CD14-positive monocyte (primary cell): Measurements from ENCODE around the gene LRRK2. TPM values are rescaled to one million over a fixed set of nuclear protein-coding genes. Genes with fewer than 3 reads are reported as not detected.

Experiments used
- DNase-seq, 3 donors: peaks; one replicate each; pipeline ENCODE4 v3.0.0-alpha.2; 2011 to 2022
- H2AFZ ChIP-seq: 2 replicates; pipeline ENCODE4 v1.6.0; 2012; ENCODE audit warnings: mild to moderate bottlenecking, low read depth, low read length, inconsistent platforms; ENCODE audit not compliant: insufficient read depth, poor library complexity, severe bottlenecking
- H3K27ac ChIP-seq, 2 donors: 1 replicate in 1 of 2; 2 replicates in 1 of 2; pipeline ENCODE4 v1.5.1; 2012 to 2013; ENCODE audit warnings: low read length in 2 of 2, control low read depth in 1 of 2, inconsistent platforms in 1 of 2, low read depth in 1 of 2, mild to moderate bottlenecking in 1 of 2
- H3K27me3 ChIP-seq, 2 donors: one replicate each; pipeline versions ENCODE4 v1.6.0 to v1.6.1; 2011 to 2013; ENCODE audit warnings: low read length in 2 of 2; ENCODE audit not compliant: control insufficient read depth in 2 of 2, insufficient read depth in 2 of 2
- H3K36me3 ChIP-seq, 2 donors: replicated peaks in 1 of 2; 1 replicate in 1 of 2; 2 replicates in 1 of 2; pipeline versions ENCODE4 v1.5.1 to v1.6.1; 2012 to 2013; ENCODE audit warnings: low read length in 2 of 2, control low read depth in 1 of 2, inconsistent platforms in 1 of 2, mild to moderate bottlenecking in 1 of 2; ENCODE audit not compliant: insufficient read depth in 2 of 2, control insufficient read depth in 1 of 2
- H3K4me1 ChIP-seq, 2 donors: 1 replicate in 1 of 2; 2 replicates in 1 of 2; pipeline versions ENCODE4 v1.5.1 to v1.6.1; 2012 to 2013; ENCODE audit warnings: low read length in 2 of 2, control low read depth in 1 of 2, inconsistent platforms in 1 of 2, mild to moderate bottlenecking in 1 of 2, moderate library complexity in 1 of 2; ENCODE audit not compliant: insufficient read depth in 2 of 2, control insufficient read depth in 1 of 2
- H3K4me2 ChIP-seq: replicated peaks from 2 replicates; pipeline ENCODE3; 2012; ENCODE audit warnings: low read length, moderate library complexity, mild to moderate bottlenecking; ENCODE audit not compliant: poor library complexity, severe bottlenecking; ENCODE audit errors: extremely low read depth
- H3K4me3 ChIP-seq, 3 experiments: fragments of 200-600 bp in 1 of 3; sonication (generic) in 1 of 3; replicated peaks in 1 of 3; 1 replicate in 2 of 3; 2 replicates in 1 of 3; pipeline ENCODE4 v1.5.1; 2011 to 2013; ENCODE audit warnings: low read length in 3 of 3, mild to moderate bottlenecking in 3 of 3, control low read depth in 2 of 3, low read depth in 2 of 3, inconsistent platforms in 1 of 3, moderate library complexity in 1 of 3
- H3K79me2 ChIP-seq: 2 replicates; pipeline ENCODE4 v1.6.0; 2012; ENCODE audit warnings: mild to moderate bottlenecking, control low read depth, inconsistent platforms, low read length, moderate library complexity; ENCODE audit not compliant: insufficient read depth
- H3K9ac ChIP-seq: 2 replicates; pipeline ENCODE4 v1.6.0; 2017; ENCODE audit warnings: low read length, mild to moderate bottlenecking; ENCODE audit not compliant: insufficient read depth, poor library complexity, severe bottlenecking
- H3K9me3 ChIP-seq, 2 donors: replicated peaks in 1 of 2; 1 replicate in 1 of 2; 2 replicates in 1 of 2; pipeline versions ENCODE4 v1.5.1 to v1.6.1; 2012 to 2013; ENCODE audit warnings: low read length in 2 of 2, control low read depth in 1 of 2; ENCODE audit not compliant: control insufficient read depth in 1 of 2, insufficient read depth in 1 of 2
- H4K20me1 ChIP-seq: 2 replicates; pipeline ENCODE4 v1.6.0; 2012; ENCODE audit warnings: mild to moderate bottlenecking, low read length, control low read depth, moderate library complexity; ENCODE audit not compliant: insufficient read depth
- H3K27ac Mint-ChIP-seq, 7 donors: one replicate each; pipeline ENCODE4 v1.8.0; 2020; ENCODE audit warnings: mild to moderate bottlenecking in 7 of 7, mixed read lengths in 7 of 7, moderate library complexity in 6 of 7, inconsistent platforms in 2 of 7
- H3K27me3 Mint-ChIP-seq, 3 donors: one replicate each; pipeline ENCODE4 v1.8.0; 2021 to 2022; ENCODE audit warnings: low read depth in 3 of 3, mild to moderate bottlenecking in 3 of 3, mixed read lengths in 3 of 3, moderate library complexity in 3 of 3, inconsistent platforms in 1 of 3
- H3K36me3 Mint-ChIP-seq, 2 donors: one replicate each; pipeline ENCODE4 v1.8.0; 2020; ENCODE audit warnings: mixed read lengths in 2 of 2, inconsistent platforms in 1 of 2, mild to moderate bottlenecking in 1 of 2
- H3K4me1 Mint-ChIP-seq: one replicate; pipeline ENCODE4 v1.8.0; 2020; ENCODE audit warnings: mild to moderate bottlenecking, mixed read lengths
- H3K4me3 Mint-ChIP-seq, 2 donors: one replicate each; pipeline ENCODE4 v1.8.0; 2020; ENCODE audit warnings: mild to moderate bottlenecking in 2 of 2, mixed read lengths in 2 of 2, moderate library complexity in 1 of 2
- H3K9me3 Mint-ChIP-seq, 7 donors: one replicate each; pipeline ENCODE4 v1.8.0; 2020 to 2022; ENCODE audit warnings: mixed read lengths in 7 of 7, mild to moderate bottlenecking in 6 of 7, moderate library complexity in 6 of 7, inconsistent platforms in 2 of 7
- CTCF ChIP-seq: fragments of 200-600 bp; IDR thresholded peaks from one replicate; pipeline ENCODE4 v1.8.0; 2022; ENCODE audit warnings: antibody characterized with exemption, mild to moderate bottlenecking
- WGBS: methylation state at CpG from one replicate; pipeline ENCODE4 v1.1.5; 2013; ENCODE audit warnings: missing lambda C conversion rate; ENCODE audit not compliant: insufficient coverage; 5-methylcytosine and 5-hydroxymethylcytosine counted together
- intact Hi-C, 2 donors: fragments of 100-400 bp; cut with micrococcal nuclease; formaldehyde crosslinking; loops; one replicate each; pipeline versions ENCODE4 v1.15.0 to v1.15.1; 2023
- polyA plus RNA-seq, 3 donors: library from polyadenylated mRNA; depleted of rRNA in 1 of 3; unstranded in 2 of 3; stranded (reverse) in 1 of 3; fragments of 300-500 nt in 2 of 3; fragments of >200 nt in 1 of 3; fragmentation: Illumina TruSeq in 2 of 3; gene quantifications; 1 replicate in 2 of 3; 2 replicates in 1 of 3; pipeline ENCODE4 v1.2.3, GENCODE V29; 2012 to 2021

LRRK2 gene
- polyA plus RNA-seq, 3 donors: 47.7 to 67.2 (median 47.9) TPM

DNA sequence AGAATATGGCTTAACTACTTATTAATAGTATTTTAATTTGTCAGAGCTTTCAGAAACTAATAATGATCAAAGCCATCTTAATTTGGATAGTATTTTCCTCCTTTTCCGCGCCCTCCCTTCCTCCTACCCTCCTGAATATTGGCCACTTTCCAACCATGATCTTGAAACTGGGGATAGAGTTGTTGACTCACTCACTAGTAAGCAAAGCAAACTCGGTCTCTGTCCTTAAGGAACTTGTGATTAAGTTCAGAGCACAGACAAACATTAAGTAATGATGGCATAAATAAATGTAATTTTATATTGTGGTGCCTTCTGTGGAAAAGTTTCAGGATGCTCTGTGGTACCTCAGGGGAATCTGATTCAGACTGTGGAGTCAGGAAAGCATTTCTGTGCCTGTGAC is 75.7 kb downstream of the LRRK2 start:
- peaks cover 92 to 95% of the 10 kb centered on the region in 2 donors for H3K36me3 ChIP-seq
- Mint-ChIP-seq H3K4me3 (no peak overlapping the region), H3K4me1 (peaks cover 4% of the 10 kb centered on the region), H3K36me3 (peaks cover 65 to 84% of the 10 kb centered on the region in 2 donors), H3K27me3 (no peaks in the 10 kb centered on the region), H3K9me3 (no peaks in the 10 kb centered on the region), H3K27ac (no peak overlapping the region)
- H3K4me1 ChIP-seq: no peaks in the 10 kb centered on the region
- no peak overlapping the region for H3K4me3 ChIP-seq
- peaks cover 3% of the 10 kb centered on the region for H3K79me2 ChIP-seq
- no peak overlapping the region for H2AFZ ChIP-seq
- DNase-seq: no peak
- intact Hi-C loops: no loop called here
- H3K4me2 ChIP-seq: no peak overlapping the region
- H3K27ac ChIP-seq: no peak overlapping the region
- H4K20me1 ChIP-seq: peaks cover 97% of the 10 kb centered on the region
- no peaks in the 10 kb centered on the region for H3K9me3 ChIP-seq
- WGBS: no CpG with 5 or more reads among the region's 3 CpGs
- H3K27me3 ChIP-seq: no peaks in the 10 kb centered on the region
- no peak for TF ChIP-seq CTCF
- H3K9ac ChIP-seq: no peak overlapping the region

GRCh38 chr12:40309001-40309400 is 84.2 kb downstream of the LRRK2 start:
- no peak overlapping the region for H3K4me2 ChIP-seq
- H3K27me3 ChIP-seq: no peaks in the 10 kb centered on the region
- no peaks in the 10 kb centered on the region for H3K9me3 ChIP-seq
- no CpG with 5 or more reads among the region's 6 CpGs for WGBS
- H3K36me3 ChIP-seq: peaks cover 97 to 100% of the 10 kb centered on the region in 2 donors
- H4K20me1 ChIP-seq: peaks cover 98% of the 10 kb centered on the region
- no peak overlapping the region for H2AFZ ChIP-seq
- H3K4me3 ChIP-seq: no peak overlapping the region
- no peak overlapping the region for H3K4me3 Mint-ChIP-seq
- H3K27me3 Mint-ChIP-seq: no peaks in the 10 kb centered on the region
- H3K4me1 ChIP-seq: no peaks in the 10 kb centered on the region
- no peak overlapping the region for H3K27ac Mint-ChIP-seq
- no peak overlapping the region for H3K27ac ChIP-seq
- H3K9ac ChIP-seq: no peak overlapping the region
- H3K9me3 Mint-ChIP-seq: no peaks in the 10 kb centered on the region
- peaks cover 68 to 76% of the 10 kb centered on the region in 2 donors for H3K36me3 Mint-ChIP-seq
- no peaks in the 10 kb centered on the region for H3K4me1 Mint-ChIP-seq
- DNase-seq: no peak
- intact Hi-C loops: no loop called here
- H3K79me2 ChIP-seq: no peaks in the 10 kb centered on the region
- no peak for TF ChIP-seq CTCF
